K562 (cell line): ENCODE measurements around the gene PNPLA2. TPM values are rescaled to one million over a fixed set of nuclear protein-coding genes. Genes with fewer than 3 reads are reported as not detected.

Source experiments
- ATAC-seq: fragments of 200-7000 bp; cut with Tn5 transposase; 3 replicates; pipeline ENCODE4 v1.9.1; 2020; ENCODE audit warnings: moderate library complexity
- BruUV-seq: library from RNA; stranded (reverse); fragments of 400-500 nt; replicated peaks from 2 replicates; lab custom pipeline; 2021; lab: Mats Ljungman, UMichigan
- CTCF ChIA-PET: fragments of 300-600 bp; formaldehyde crosslinking; extraction: SDS; loops from one replicate; lab custom pipeline; 2021; ENCODE audit warnings: low intra/inter-chr PET ratio; lab: Yijun Ruan, JAX
- POLR2A ChIA-PET: fragments of 300-600, 350-650 bp; sonication (Branson Sonifier 250); formaldehyde crosslinking; extraction: SDS; loops from one replicate; lab custom pipeline; 2021; ENCODE audit warnings: antibody characterized with exemption, inconsistent platforms; lab: Yijun Ruan, JAX
- DNase-seq, 4 experiments: peaks; one replicate each; pipeline versions ENCODE4 v3.0.0 to v3.0.0-alpha.2; 2011 to 2018; ENCODE audit warnings: low spot score in 3 of 4, mixed read lengths in 3 of 4; ENCODE audit errors: extremely low read depth in 1 of 4
- FAIRE-seq: peaks from 2 replicates; lab custom pipeline; 2011; peaks lifted over from hg19 to GRCh38; lab: Jason Lieb, UNC
- H2AFZ ChIP-seq: 2 replicates; pipeline ENCODE4 v1.6.0; 2011; ENCODE audit warnings: low read depth, low read length, control low read depth, inconsistent platforms
- H3K27ac ChIP-seq: fragments of 200-600 bp; 3 replicates; pipeline ENCODE4 v1.8.0; 2011; ENCODE audit warnings: low read depth, mild to moderate bottlenecking, control low read depth, inconsistent platforms, low read length, moderate library complexity, mixed read lengths; ENCODE audit errors: extremely low read depth
- H3K27me3 ChIP-seq, 2 experiments: fragments of 300-600 bp in 1 of 2; 2 replicates in 1 of 2; 3 replicates in 1 of 2; pipeline versions ENCODE4 v1.6.0 to v1.8.0; 2011; ENCODE audit warnings: inconsistent platforms in 2 of 2, low read length in 2 of 2, mild to moderate bottlenecking in 1 of 2, mixed read lengths in 1 of 2, moderate library complexity in 1 of 2; ENCODE audit not compliant: control insufficient read depth in 2 of 2, insufficient read depth in 2 of 2
- H3K36me3 ChIP-seq: fragments of 300-600 bp; 3 replicates; pipeline ENCODE4 v1.8.0; 2011; ENCODE audit warnings: mild to moderate bottlenecking, low read length, inconsistent platforms; ENCODE audit not compliant: control insufficient read depth, insufficient read depth
- H3K4me1 ChIP-seq, 2 experiments: fragments of 200-600 bp in 1 of 2; replicated peaks in 1 of 2; 2 replicates in 1 of 2; 3 replicates in 1 of 2; pipeline versions ENCODE4 v1.5.1 to v1.8.0; 2011; ENCODE audit warnings: inconsistent platforms in 2 of 2, low read length in 2 of 2, mild to moderate bottlenecking in 1 of 2, mixed read lengths in 1 of 2, moderate library complexity in 1 of 2; ENCODE audit not compliant: control insufficient read depth in 2 of 2, insufficient read depth in 2 of 2
- H3K4me2 ChIP-seq: 2 replicates; pipeline ENCODE4 v1.6.1; 2011; ENCODE audit warnings: low read length, control low read depth, inconsistent platforms, mixed read lengths; ENCODE audit not compliant: insufficient read depth
- H3K4me3 ChIP-seq: fragments of 200-600 bp; sonication (generic), shearing (Covaris generic); 2 replicates; pipeline ENCODE4 v1.5.1; 2016; ENCODE audit warnings: control low read depth, inconsistent platforms
- H3K79me2 ChIP-seq: fragments of 200-600 bp; 3 replicates; pipeline ENCODE4 v1.8.0; 2011; ENCODE audit warnings: low read length, inconsistent platforms; ENCODE audit not compliant: control insufficient read depth, insufficient read depth
- H3K9ac ChIP-seq, 2 experiments: 2 replicates each; pipeline versions ENCODE4 v1.6.0 to v1.6.1; 2011; ENCODE audit warnings: low read depth in 2 of 2, low read length in 2 of 2, control low read depth in 1 of 2, inconsistent platforms in 1 of 2, mild to moderate bottlenecking in 1 of 2, mixed read lengths in 1 of 2; ENCODE audit not compliant: insufficient read depth in 1 of 2
- H3K9me1 ChIP-seq: one replicate; pipeline ENCODE4 v1.6.0; 2011; ENCODE audit warnings: inconsistent platforms, mild to moderate bottlenecking, low read length, moderate library complexity; ENCODE audit not compliant: control insufficient read depth, insufficient read depth
- H3K9me3 ChIP-seq: replicated peaks from 2 replicates; pipeline ENCODE4 v1.5.1; 2011; ENCODE audit warnings: low read depth, low read length, inconsistent platforms; ENCODE audit not compliant: control insufficient read depth, insufficient read depth
- H4K20me1 ChIP-seq: replicated peaks from 2 replicates; pipeline ENCODE4 v1.6.1; 2011; ENCODE audit warnings: low read length, inconsistent platforms, mixed read lengths; ENCODE audit not compliant: control insufficient read depth, insufficient read depth
- HDAC2 ChIP-seq: fragments of 450-650 bp; IDR thresholded peaks from 2 replicates; pipeline ENCODE4 v1.6.1; 2016; ENCODE audit warnings: mild to moderate bottlenecking
- HNRNPL ChIP-seq: fragments of 200-400 bp; formaldehyde crosslinking; IDR thresholded peaks from 2 replicates; pipeline ENCODE4 v1.6.1; 2017; ENCODE audit warnings: low read depth, mild to moderate bottlenecking, low read length
- KLF1 ChIP-seq: fragments of 450-650 bp; IDR thresholded peaks from 2 replicates; pipeline ENCODE4 v1.6.1; 2016; ENCODE audit warnings: missing genetic modification characterization, missing compliant biosample characterization
- POLR2A ChIP-seq: fragments of 450-650 bp; conservative IDR thresholded peaks from 2 replicates; pipeline ENCODE4 v1.6.1; 2016
- POLR2G ChIP-seq: fragments of 200-400 bp; formaldehyde crosslinking; IDR thresholded peaks from 2 replicates; pipeline ENCODE4 v1.6.1; 2017; ENCODE audit warnings: low read depth, mild to moderate bottlenecking, antibody characterized with exemption, low read length, moderate library complexity
- SUPT5H ChIP-seq: fragments of 450-650 bp; IDR thresholded peaks from 2 replicates; pipeline ENCODE4 v1.6.1; 2016
- WGBS: fragments of 100-300 bp; shearing (Covaris generic); methylation state at CpG from one replicate; pipeline ENCODE4 v1.1.6; 2016; ENCODE audit warnings: low coverage, mixed read lengths; ENCODE audit not compliant: insufficient coverage; ENCODE audit errors: missing lambda C conversion rate; 5-methylcytosine and 5-hydroxymethylcytosine counted together
- in situ Hi-C: fragments of 300-500 bp; cut with MboI; formaldehyde crosslinking; loops from 4 replicates; pipeline ENCODE4 v1.15.0; 2018; ENCODE audit warnings: inconsistent platforms, mixed read lengths
- intact Hi-C: fragments of 100-400 bp; cut with micrococcal nuclease; formaldehyde crosslinking; loops from 2 replicates; pipeline ENCODE4 v1.14.2; 2022
- polyA plus RNA-seq, 8 experiments: library from polyadenylated mRNA; depleted of rRNA in 4 of 8; stranded (reverse) in 5 of 8; unstranded in 3 of 8; fragments of >200 nt; fragmentation: Nextera tagmentation in 2 of 8; fragmentation: Illumina TruSeq in 1 of 8; extraction: Ambion mirVana in 2 of 8; extraction: Trizol in 1 of 8; gene quantifications; 2 replicates each; pipeline versions ENCODE4 v1.2.1 to v1.2.3, GENCODE V29; 2011 to 2014; ENCODE audit warnings: inconsistent platforms in 1 of 8, missing spikeins in 1 of 8
- total RNA-seq, 7 experiments: library from RNA; depleted of rRNA in 6 of 7; stranded (reverse); fragments of >200 nt in 6 of 7; fragmentation: Illumina TruSeq in 2 of 7; extraction: Trizol in 2 of 7; gene quantifications; 2 replicates each; pipeline versions ENCODE4 v1.2.1 to v1.2.3, GENCODE V29; 2011 to 2021; ENCODE audit warnings: low replicate concordance in 1 of 7
- TF ChIP-seq, protein P1 (sequence below): sonication (generic); formaldehyde crosslinking; IDR thresholded peaks from 2 replicates; pipeline ENCODE4 v1.8.1; 2023; ENCODE audit warnings: mild to moderate bottlenecking, missing genetic modification reagents

The PNPLA2 gene
- total and polyA plus RNA-seq, 9 of the 15 experiments (the other 6 are each of a cell fraction or from before 2014, with no cell fraction given), result 0.39 to 87.1 (median 8.4) TPM

DNA sequence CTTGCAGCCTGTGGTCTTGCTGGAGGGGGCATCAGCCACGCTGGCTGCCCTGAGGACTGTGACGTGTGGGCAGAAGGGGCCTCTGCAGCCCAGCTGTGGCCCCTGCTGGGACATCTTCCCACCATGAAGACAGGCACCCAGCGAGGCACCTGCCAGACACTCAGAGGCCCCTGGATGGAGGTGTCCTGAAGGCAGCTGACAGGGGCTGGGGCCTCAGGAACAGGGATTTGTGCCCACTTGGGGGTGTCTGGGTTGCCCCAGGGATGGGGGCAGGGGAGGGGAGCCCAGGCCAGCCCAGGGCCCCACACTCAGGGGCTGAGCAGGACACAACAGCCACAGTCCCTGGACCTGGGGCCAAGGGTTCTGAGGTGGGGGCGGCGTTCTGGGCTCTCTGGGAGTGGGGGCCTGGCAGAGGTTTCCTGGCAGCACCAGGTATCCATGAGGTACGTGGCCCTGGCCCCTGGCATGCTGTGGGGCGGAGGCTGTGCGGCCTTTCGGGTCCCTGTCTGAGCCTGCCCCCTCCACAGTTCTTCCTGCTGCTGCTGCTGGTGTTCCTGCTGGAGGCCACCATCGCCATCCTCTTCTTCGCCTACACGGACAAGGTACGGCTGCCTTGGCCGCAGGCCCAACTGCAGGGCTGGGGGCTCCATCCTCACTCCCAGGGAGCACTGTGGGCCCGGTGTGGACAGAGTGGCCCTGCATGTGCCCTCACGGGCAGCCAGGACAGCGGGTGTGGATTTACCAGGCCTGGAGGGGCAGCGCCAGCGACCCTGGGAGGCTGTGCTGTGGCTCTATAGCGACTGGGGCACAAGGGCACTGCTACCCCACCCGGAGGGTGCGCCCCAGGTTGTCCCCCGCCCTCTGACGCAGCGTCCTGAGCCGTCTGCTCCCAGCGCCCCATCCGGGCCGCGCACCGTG lies 45.5 kb downstream of the PNPLA2 start:
- H3K4me1 ChIP-seq, result peaks cover 14 to 96% of the 10 kb centered on the region in 2 experiments
- FAIRE-seq, result no peak
- ATAC-seq, result no peak

More for the DNA sequence above, 45.5 kb downstream of the PNPLA2 start:
- intact Hi-C loops, result no loop called here
- TF ChIP-seq HNRNPL (peak; percentile 48; the same call in 1 of the 2 replicates), SUPT5H (peak; percentile 8; the same call in 1 of the 2 replicates), KLF1 (tag) (no peak), POLR2A (peak; percentile 11), HDAC2 (no peak), POLR2G (peak; percentile 9; the same call in 1 of the 2 replicates)
- TF ChIP-seq, protein P1, sequence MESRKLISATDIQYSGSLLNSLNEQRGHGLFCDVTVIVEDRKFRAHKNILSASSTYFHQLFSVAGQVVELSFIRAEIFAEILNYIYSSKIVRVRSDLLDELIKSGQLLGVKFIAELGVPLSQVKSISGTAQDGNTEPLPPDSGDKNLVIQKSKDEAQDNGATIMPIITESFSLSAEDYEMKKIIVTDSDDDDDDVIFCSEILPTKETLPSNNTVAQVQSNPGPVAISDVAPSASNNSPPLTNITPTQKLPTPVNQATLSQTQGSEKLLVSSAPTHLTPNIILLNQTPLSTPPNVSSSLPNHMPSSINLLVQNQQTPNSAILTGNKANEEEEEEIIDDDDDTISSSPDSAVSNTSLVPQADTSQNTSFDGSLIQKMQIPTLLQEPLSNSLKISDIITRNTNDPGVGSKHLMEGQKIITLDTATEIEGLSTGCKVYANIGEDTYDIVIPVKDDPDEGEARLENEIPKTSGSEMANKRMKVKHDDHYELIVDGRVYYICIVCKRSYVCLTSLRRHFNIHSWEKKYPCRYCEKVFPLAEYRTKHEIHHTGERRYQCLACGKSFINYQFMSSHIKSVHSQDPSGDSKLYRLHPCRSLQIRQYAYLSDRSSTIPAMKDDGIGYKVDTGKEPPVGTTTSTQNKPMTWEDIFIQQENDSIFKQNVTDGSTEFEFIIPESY, result peak; percentile 69
- TF ChIP-seq, all 486 proteins: peak for 5
- Histone ChIP-seq H3K4me3 (no peak overlapping the region), H3K9ac (peak overlapping the region in 1 of 2 experiments; percentile 28; a peak in 1 of 4 replicates), H3K27ac (no peak overlapping the region), H3K9me3 (no peaks in the 10 kb centered on the region), H3K79me2 (no peaks in the 10 kb centered on the region), H3K36me3 (peaks cover 11% of the 10 kb centered on the region; the same call in 1 of the 3 replicates), H3K27me3 (no peaks in the 10 kb centered on the region), H3K4me2 (no peak overlapping the region), H4K20me1 (peaks cover 21% of the 10 kb centered on the region), H2AFZ (no peak overlapping the region), H3K9me1 (peaks cover 5% of the 10 kb centered on the region)
- POLR2A ChIA-PET, result interaction anchor here (0.7 to 1.0 kb wide), 2 partner anchors 8 to 625 kb away, joined by 3 to 6 read pairs; no protein-coding TSS in a partner anchor
- no TSS peak for BruUV-seq
- DNase-seq, result no peak
- WGBS, result 79% methylated on average over 20 of the region's 31 CpGs
- CTCF ChIA-PET, result no interaction called here
- in situ Hi-C loops, result no loop called here
